IMR-90 (cell line): ENCODE results near the gene STX8. TPM values are rescaled to one million over a fixed set of nuclear protein-coding genes. Genes with fewer than 3 reads are reported as not detected.

Experiments
- ATAC-seq: fragments of 200-7000 bp; cut with Tn5 transposase; 2 replicates; pipeline ENCODE4 v1.9.1; 2020; ENCODE audit warnings: low read depth, mild to moderate bottlenecking, moderate library complexity
- BruUV-seq: library from RNA; stranded (reverse); fragments of 400-500 nt; replicated peaks from 2 replicates; lab custom pipeline; 2021; lab: Mats Ljungman, UMichigan
- CTCF ChIA-PET: fragments of 300-600 bp; formaldehyde crosslinking; extraction: SDS; loops from one replicate; lab custom pipeline; 2021; ENCODE audit warnings: antibody characterized with exemption; lab: Yijun Ruan, JAX
- POLR2A ChIA-PET: fragments of 300-600 bp; sonication (Branson Sonifier 250); formaldehyde crosslinking; loops from one replicate; lab custom pipeline; 2022; ENCODE audit warnings: antibody characterized with exemption; ENCODE audit not compliant: unreplicated experiment; lab: Charles Lee
- DNase-seq: peaks from one replicate; pipeline ENCODE4 v3.0.0; 2013
- H2AFZ ChIP-seq: replicated peaks from 2 replicates; pipeline ENCODE3; 2013; ENCODE audit warnings: low read length, mild to moderate bottlenecking; ENCODE audit not compliant: poor library complexity
- H2AK5ac ChIP-seq: 2 replicates; pipeline ENCODE4 v1.6.1; 2013; ENCODE audit warnings: low read depth, low read length, inconsistent platforms
- H2AK9ac ChIP-seq: replicated peaks from 2 replicates; pipeline ENCODE3; 2013; ENCODE audit warnings: mild to moderate bottlenecking, low read depth, low read length, moderate library complexity; ENCODE audit not compliant: poor library complexity
- H2BK120ac ChIP-seq: 2 replicates; pipeline ENCODE4 v1.6.1; 2013; ENCODE audit warnings: low read depth, low read length, inconsistent platforms
- H2BK15ac ChIP-seq: 3 replicates; pipeline ENCODE4 v1.6.1; 2013; ENCODE audit warnings: low read depth, low read length, inconsistent platforms
- H2BK20ac ChIP-seq: 2 replicates; pipeline ENCODE4 v1.6.1; 2013; ENCODE audit warnings: low read depth, mild to moderate bottlenecking, inconsistent platforms, low read length, moderate library complexity
- H2BK5ac ChIP-seq: 2 replicates; pipeline ENCODE4 v1.6.1; 2013; ENCODE audit warnings: mild to moderate bottlenecking, low read depth, low read length, inconsistent platforms; ENCODE audit not compliant: poor library complexity, severe bottlenecking
- H3K14ac ChIP-seq: replicated peaks from 2 replicates; pipeline ENCODE4 v1.6.1; 2013; ENCODE audit warnings: low read depth, low read length, inconsistent platforms
- H3K18ac ChIP-seq: 2 replicates; pipeline ENCODE4 v1.6.1; 2013; ENCODE audit warnings: low read depth, low read length, control low read depth
- H3K23ac ChIP-seq: 2 replicates; pipeline ENCODE4 v1.6.1; 2013; ENCODE audit warnings: low read depth, low read length, inconsistent platforms
- H3K27ac ChIP-seq: 2 replicates; pipeline ENCODE4 v1.5.1; 2013; ENCODE audit warnings: mild to moderate bottlenecking, control low read depth, low read length; ENCODE audit not compliant: insufficient read depth
- H3K27me3 ChIP-seq: 2 replicates; pipeline ENCODE4 v1.6.1; 2013; ENCODE audit warnings: low read length; ENCODE audit not compliant: control insufficient read depth, insufficient read depth
- H3K36me3 ChIP-seq: 2 replicates; pipeline ENCODE4 v1.6.1; 2013; ENCODE audit warnings: low read length, mixed read lengths; ENCODE audit not compliant: control insufficient read depth, insufficient read depth
- H3K4ac ChIP-seq: 2 replicates; pipeline ENCODE4 v1.6.1; 2013; ENCODE audit warnings: low read depth, low read length, inconsistent platforms
- H3K4me1 ChIP-seq: 2 replicates; pipeline ENCODE4 v1.6.1; 2013; ENCODE audit warnings: low read length, mixed read lengths; ENCODE audit not compliant: control insufficient read depth, insufficient read depth
- H3K4me2 ChIP-seq: 2 replicates; pipeline ENCODE4 v1.6.1; 2013; ENCODE audit warnings: low read depth, mild to moderate bottlenecking, control low read depth, low read length, moderate library complexity
- H3K4me3 ChIP-seq: 2 replicates; pipeline ENCODE4 v1.5.1; 2013; ENCODE audit warnings: low read depth, mild to moderate bottlenecking, control low read depth, low read length, moderate library complexity; ENCODE audit not compliant: insufficient read depth
- H3K56ac ChIP-seq: 2 replicates; pipeline ENCODE4 v1.6.1; 2013; ENCODE audit warnings: low read length, inconsistent platforms; ENCODE audit not compliant: insufficient read depth; ENCODE audit errors: extremely low read depth
- H3K79me1 ChIP-seq, 2 experiments: 2 replicates each; pipeline ENCODE4 v1.6.1; 2013; ENCODE audit warnings: low read length in 2 of 2, inconsistent platforms in 1 of 2, low read depth in 1 of 2
- H3K9ac ChIP-seq: 2 replicates; pipeline ENCODE4 v1.6.1; 2013; ENCODE audit warnings: low read depth, low read length, control low read depth
- H3K9me1 ChIP-seq: 2 replicates; pipeline ENCODE4 v1.6.1; 2013; ENCODE audit warnings: low read length, inconsistent platforms; ENCODE audit not compliant: insufficient read depth
- H3K9me3 ChIP-seq: 2 replicates; pipeline ENCODE4 v1.6.1; 2013; ENCODE audit warnings: low read length; ENCODE audit not compliant: control insufficient read depth, insufficient read depth
- H4K20me1 ChIP-seq: 2 replicates; pipeline ENCODE4 v1.6.1; 2013; ENCODE audit warnings: low read length, inconsistent platforms; ENCODE audit not compliant: insufficient read depth
- H4K5ac ChIP-seq: 2 replicates; pipeline ENCODE4 v1.6.1; 2013; ENCODE audit warnings: mild to moderate bottlenecking, low read depth, low read length, control low read depth
- H4K8ac ChIP-seq, 2 experiments: 2 replicates each; pipeline ENCODE4 v1.6.1; 2013; ENCODE audit warnings: low read depth in 2 of 2, low read length in 2 of 2, control low read depth in 1 of 2, inconsistent platforms in 1 of 2
- H4K91ac ChIP-seq: 2 replicates; pipeline ENCODE4 v1.6.1; 2013; ENCODE audit warnings: low read depth, low read length, inconsistent platforms; ENCODE audit not compliant: insufficient read depth
- BHLHE40 ChIP-seq: fragments of 150-350 bp; IDR thresholded peaks from 2 replicates; pipeline ENCODE4 v1.6.1; 2016; ENCODE audit warnings: mild to moderate bottlenecking, low read depth, low read length
- CEBPB ChIP-seq: IDR thresholded peaks from 2 replicates; pipeline ENCODE4 v1.6.1; 2012; ENCODE audit warnings: low read depth, low read length, improper control_type of control experiment
- CTCF ChIP-seq: conservative IDR thresholded peaks from 2 replicates; pipeline ENCODE4 v1.5.1; 2012; ENCODE audit warnings: mild to moderate bottlenecking, low read depth, low read length, improper control_type of control experiment
- FOS ChIP-seq: fragments of 150-350 bp; IDR thresholded peaks from 2 replicates; pipeline ENCODE4 v1.6.1; 2016; ENCODE audit warnings: low read depth, low read length
- MAFK ChIP-seq: IDR thresholded peaks from 2 replicates; pipeline ENCODE4 v1.6.1; 2012; ENCODE audit warnings: low read depth, low read length, improper control_type of control experiment
- MXI1 ChIP-seq: IDR thresholded peaks from 2 replicates; pipeline ENCODE4 v1.6.1; 2012; ENCODE audit warnings: low read depth, mild to moderate bottlenecking, low read length, moderate library complexity, borderline replicate concordance
- NFE2L2 ChIP-seq: fragments of 150-350 bp; IDR thresholded peaks from 2 replicates; pipeline ENCODE4 v1.6.1; 2016; ENCODE audit warnings: low read depth, mild to moderate bottlenecking, low read length
- RAD21 ChIP-seq: IDR thresholded peaks from 2 replicates; pipeline ENCODE4 v1.6.1; 2012; ENCODE audit warnings: low read length, improper control_type of control experiment
- RFX5 ChIP-seq: IDR thresholded peaks from 2 replicates; pipeline ENCODE4 v1.8.0; 2012; ENCODE audit warnings: low read depth, mild to moderate bottlenecking, low read length, moderate library complexity
- WGBS, 2 experiments: methylation state at CpG; one replicate each; pipeline versions ENCODE4 v1.1.5 to v1.1.7; 2013; ENCODE audit warnings: missing lambda C conversion rate in 2 of 2; ENCODE audit not compliant: insufficient read length in 1 of 2; ENCODE audit errors: extremely low coverage in 2 of 2; 5-methylcytosine and 5-hydroxymethylcytosine counted together
- dilution Hi-C: fragments of 300-500 bp; cut with HindIII; formaldehyde crosslinking; loops from one replicate; pipeline ENCODE4 v1.14.3; 2018; ENCODE audit warnings: low sequenced_read_pairs; ENCODE audit not compliant: unreplicated experiment
- in situ Hi-C: fragments of 300-500 bp; cut with MboI; formaldehyde crosslinking; loops from 3 replicates; pipeline ENCODE4 v1.14.3; 2019; ENCODE audit warnings: low sequenced_read_pairs, inconsistent platforms, mixed read lengths
- intact Hi-C: fragments of 100-400 bp; cut with micrococcal nuclease; formaldehyde crosslinking; loops from 2 replicates; pipeline ENCODE4 v1.10.0; 2022
- polyA plus RNA-seq, 3 experiments: library from polyadenylated mRNA; depleted of rRNA; stranded (reverse); fragments of >200 nt; gene quantifications; 2 replicates each; pipeline ENCODE4 v1.2.3, GENCODE V29; 2012; ENCODE audit warnings: low replicate concordance in 1 of 3
- total RNA-seq: library from RNA; depleted of rRNA; stranded (reverse); fragments of >200 nt; gene quantifications from 2 replicates; pipeline ENCODE4 v1.2.3, GENCODE V29; 2012
- TF ChIP-seq, protein P1 (sequence below): fragments of 150-350 bp; IDR thresholded peaks from 2 replicates; pipeline ENCODE4 v1.6.1; 2017; ENCODE audit warnings: mild to moderate bottlenecking, antibody characterized with exemption, low read length, low read depth
- TF ChIP-seq, protein P2 (sequence below): fragments of 150-350 bp; IDR thresholded peaks from 2 replicates; pipeline ENCODE4 v1.6.1; 2016; ENCODE audit warnings: low read depth, mild to moderate bottlenecking, low read length, moderate library complexity, borderline replicate concordance

STX8 gene
- total and polyA plus RNA-seq, 2 of the 4 experiments (the other 2 are of a cell fraction): 26.5 to 47.0 TPM

GRCh38 chr17:9509236-9509816 lies 66.3 kb downstream of the STX8 start:
- Histone ChIP-seq H3K9ac (no peak overlapping the region), H2AK5ac (no peak overlapping the region), H3K4me3 (no peak overlapping the region), H3K9me3 (no peaks in the 10 kb centered on the region), H3K36me3 (peaks cover under 1% of the 10 kb centered on the region; the same call in 1 of the 2 replicates), H3K4me2 (no peak overlapping the region), H2BK15ac (no peak overlapping the region), H4K8ac (no peak overlapping the region), H4K20me1 (peaks cover 3% of the 10 kb centered on the region; the same call in 1 of the 2 replicates), H4K91ac (no peak overlapping the region), H3K27ac (no peak overlapping the region), H3K9me1 (no peaks in the 10 kb centered on the region), H3K27me3 (no peaks in the 10 kb centered on the region), H2BK120ac (no peak overlapping the region), H3K56ac (no peak overlapping the region), H2BK5ac (no peak overlapping the region), H2AK9ac (no peak overlapping the region), H2AFZ (no peak overlapping the region), H3K23ac (no peak overlapping the region), H3K4me1 (no peaks in the 10 kb centered on the region), H3K18ac (no peak overlapping the region), H3K14ac (no peak overlapping the region), H4K5ac (no peak overlapping the region), H2BK20ac (no peak overlapping the region), H3K4ac (no peak overlapping the region), H3K79me1 (peaks cover 6 to 9% of the 10 kb centered on the region in 2 experiments; a peak in 2 of 4 replicates)
- TF ChIP-seq, protein P1, sequence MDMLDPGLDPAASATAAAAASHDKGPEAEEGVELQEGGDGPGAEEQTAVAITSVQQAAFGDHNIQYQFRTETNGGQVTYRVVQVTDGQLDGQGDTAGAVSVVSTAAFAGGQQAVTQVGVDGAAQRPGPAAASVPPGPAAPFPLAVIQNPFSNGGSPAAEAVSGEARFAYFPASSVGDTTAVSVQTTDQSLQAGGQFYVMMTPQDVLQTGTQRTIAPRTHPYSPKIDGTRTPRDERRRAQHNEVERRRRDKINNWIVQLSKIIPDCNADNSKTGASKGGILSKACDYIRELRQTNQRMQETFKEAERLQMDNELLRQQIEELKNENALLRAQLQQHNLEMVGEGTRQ: no peak
- TF ChIP-seq BHLHE40 (no peak), CEBPB (no peak), MXI1 (no peak), RFX5 (no peak), NFE2L2 (no peak), MAFK (no peak), FOS (no peak), RAD21 (no peak), CTCF (no peak)
- TF ChIP-seq, protein P2, sequence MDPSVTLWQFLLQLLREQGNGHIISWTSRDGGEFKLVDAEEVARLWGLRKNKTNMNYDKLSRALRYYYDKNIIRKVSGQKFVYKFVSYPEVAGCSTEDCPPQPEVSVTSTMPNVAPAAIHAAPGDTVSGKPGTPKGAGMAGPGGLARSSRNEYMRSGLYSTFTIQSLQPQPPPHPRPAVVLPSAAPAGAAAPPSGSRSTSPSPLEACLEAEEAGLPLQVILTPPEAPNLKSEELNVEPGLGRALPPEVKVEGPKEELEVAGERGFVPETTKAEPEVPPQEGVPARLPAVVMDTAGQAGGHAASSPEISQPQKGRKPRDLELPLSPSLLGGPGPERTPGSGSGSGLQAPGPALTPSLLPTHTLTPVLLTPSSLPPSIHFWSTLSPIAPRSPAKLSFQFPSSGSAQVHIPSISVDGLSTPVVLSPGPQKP: no peak
- WGBS, 2 experiments: no CpG with 5 or more reads among the region's 1 CpG
- POLR2A ChIA-PET: no interaction called here
- dilution Hi-C loops (loop anchor here (25.0 kb wide), 1 partner anchor 97 kb away; no protein-coding TSS in a partner anchor), intact Hi-C loops (no loop called here), in situ Hi-C loops (no loop called here)
- CTCF ChIA-PET: no interaction called here
- BruUV-seq: no TSS peak
- no peak for DNase-seq
- no peak for ATAC-seq
